Activated gamma-delta T cell (primary cell): ENCODE measurements around the gene DGKD.
"Not testable (repeated sequence)": the region's sequence is repeated elsewhere in the genome, so short reads cannot be mapped to it uniquely, and the experiment has no call there.

Experiments
- DNase-seq: peaks from one replicate; lab custom pipeline; 2025; lab: John Stamatoyannopoulos, UW

Gene DGKD

DNA sequence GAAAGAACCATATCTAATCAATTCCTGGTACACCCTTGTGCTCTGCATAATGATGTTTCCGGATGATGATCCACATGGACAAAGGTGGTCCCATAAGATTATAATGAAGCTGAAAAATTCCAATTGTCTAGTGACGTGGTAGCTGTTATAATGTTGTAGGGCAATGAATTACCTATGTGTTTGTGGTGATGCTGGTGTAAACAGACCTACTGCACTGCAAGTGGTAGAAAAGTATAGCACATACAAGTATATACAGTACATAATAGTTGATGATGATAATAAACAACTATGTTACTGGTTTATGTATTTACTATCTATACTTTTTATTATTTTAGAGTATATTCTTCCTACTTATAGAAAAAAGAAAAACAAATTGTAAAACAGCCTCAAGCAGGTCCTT is 8.4 kb downstream of the DGKD start:
- DNase-seq: no peak

DNA sequence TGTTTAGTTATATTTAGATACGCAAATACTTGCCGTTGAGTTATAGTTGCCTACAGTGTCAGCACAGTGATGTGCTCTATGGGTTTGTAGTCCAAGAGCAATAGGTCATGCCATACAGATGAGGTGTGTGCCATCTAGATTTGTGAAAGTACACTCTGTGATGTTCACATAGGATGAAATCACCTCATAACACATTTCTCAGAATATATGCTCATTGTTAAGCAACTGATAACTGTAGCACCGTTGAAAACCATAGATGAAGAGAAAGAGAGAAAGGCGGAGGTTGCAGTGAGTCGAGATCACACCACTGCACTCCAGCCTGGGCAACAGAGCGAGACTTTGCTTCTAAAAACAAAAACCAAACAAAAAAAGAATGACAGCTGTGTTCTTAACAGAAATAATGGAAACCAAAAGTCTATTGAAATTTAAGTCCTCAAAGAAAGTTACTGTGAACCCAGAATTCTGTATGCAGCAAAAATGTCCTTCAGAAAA is 9.5 kb downstream of the DGKD start:
- DNase-seq: no peak

DNA sequence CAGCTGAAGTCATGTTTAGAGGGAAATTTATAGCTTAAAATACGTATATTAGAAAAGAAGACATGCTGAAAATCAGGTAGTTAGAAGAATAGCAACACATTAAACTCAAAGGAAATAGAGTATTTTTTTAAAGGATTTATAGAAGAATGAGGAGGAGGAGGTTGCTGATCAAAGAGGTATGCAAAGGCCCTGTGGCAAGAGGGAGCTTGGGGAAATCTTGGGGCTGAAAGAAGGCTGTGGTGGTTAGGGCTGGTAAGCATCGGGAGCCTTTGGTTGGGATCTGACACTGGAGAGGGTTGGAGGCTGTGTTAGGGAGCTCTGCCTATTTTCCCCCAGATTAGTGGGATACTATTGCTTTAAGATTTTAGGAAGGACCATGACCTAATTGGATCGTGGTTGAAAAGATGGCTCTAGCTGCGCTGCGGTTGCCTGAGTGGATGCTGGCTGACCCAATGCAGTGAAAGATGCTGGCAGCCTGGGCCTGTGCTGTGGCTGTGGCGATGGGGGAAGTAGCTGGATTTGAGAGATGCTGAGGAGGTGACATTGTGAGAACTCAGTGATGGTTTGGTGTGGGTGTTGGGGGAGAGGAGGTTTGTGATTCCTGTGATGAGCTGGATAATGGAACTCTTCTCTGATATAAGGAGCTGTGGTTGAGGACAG is 11.7 kb downstream of the DGKD start:
- DNase-seq: no peak

DNA sequence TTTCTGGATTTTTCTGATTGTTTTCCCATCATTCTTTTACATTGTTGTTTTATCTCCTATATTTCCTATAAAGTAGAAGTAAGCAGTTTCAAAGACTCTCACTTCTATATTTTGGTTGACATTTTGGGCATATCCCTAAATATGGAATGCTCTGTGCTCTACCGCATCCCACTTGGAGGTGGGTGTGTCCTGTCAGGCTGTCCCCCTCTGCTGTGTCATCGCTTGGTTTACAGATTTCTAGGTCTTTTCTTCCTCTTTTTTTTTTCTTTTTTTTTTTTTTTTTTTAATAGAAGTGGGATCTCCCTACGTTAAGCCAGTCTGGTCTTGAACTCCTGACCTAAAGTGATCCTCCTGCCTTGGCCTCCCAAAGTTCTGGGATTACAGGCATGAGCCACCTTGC is 13.3 kb downstream of the DGKD start:
- DNase-seq: no peak

DNA sequence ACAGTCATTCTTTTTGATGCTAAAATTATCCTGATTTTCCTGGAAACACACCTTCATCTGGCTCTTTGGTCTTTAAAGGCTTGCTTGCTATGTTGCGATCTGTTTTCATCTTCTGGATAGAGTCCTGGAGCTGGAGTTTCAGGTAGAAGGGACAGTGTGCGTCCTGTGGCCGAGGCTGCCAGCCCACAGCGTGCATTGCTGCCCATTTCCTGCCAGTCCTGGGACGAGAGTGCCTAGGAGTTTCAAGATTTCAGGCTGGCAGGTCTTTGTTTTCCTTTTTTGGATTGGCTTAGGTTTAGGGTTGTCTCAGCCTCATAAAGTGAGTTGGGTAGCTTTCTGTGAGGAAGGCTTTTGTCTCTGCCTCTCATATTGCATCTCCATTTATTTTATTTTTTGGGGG is 14.5 kb downstream of the DGKD start:
- DNase-seq: no peak

DNA sequence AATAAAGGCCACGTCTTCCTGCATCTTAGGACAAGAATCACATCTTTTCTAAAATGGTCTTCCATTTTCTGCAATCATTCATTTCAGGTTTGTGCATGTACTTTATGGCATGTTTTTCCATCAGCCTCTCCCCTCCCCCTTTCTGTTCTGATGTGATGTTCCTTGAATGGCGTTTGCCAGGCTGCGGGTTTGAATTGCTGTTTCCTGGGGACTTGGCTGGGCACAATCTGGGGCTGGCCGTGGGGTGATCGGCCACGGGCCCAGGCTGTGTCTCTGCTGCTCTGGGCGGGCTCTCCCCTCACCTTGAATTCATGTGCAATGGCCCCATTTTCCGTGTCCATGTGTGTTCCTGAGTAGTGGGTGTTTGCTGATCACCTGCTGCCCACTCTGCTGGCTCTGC is 15.2 kb downstream of the DGKD start:
- DNase-seq: no peak

DNA sequence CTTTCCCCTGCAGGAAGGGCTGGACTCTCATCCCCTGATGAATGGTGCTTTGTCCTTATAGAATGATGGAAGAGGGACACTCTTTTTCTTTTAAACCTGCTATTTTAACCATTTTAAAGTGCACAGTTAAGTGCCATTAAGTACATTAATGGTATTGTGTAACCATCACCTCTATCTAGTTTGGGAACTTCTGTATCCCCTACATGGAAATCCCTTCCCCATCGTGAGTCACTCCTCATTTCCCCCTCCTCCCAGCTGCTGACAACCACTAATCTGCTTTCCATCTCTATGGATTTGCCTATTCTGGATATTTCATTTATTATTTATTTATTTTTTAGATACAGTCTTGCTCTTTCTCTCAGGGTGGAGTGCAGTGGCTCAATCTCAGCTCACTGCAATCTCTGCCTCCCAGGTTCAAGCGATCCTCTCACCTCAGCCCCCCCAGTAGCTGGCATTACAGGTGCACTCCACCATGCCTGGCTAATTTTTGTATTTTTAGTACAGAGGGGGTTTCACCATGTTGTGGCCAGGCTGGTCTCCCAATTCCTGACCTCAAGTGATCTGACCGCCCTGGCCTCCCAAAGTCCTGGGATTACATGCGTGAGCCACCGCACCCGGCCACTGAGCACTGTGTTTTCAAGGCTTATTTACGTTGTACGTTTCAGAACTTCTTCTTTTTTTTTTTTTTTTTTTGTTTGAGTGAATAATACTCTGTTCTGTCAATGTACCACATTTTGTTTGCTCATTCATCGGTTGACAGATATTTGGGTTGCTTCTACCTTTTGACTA is 15.8 kb downstream of the DGKD start:
- DNase-seq: no peak

DNA sequence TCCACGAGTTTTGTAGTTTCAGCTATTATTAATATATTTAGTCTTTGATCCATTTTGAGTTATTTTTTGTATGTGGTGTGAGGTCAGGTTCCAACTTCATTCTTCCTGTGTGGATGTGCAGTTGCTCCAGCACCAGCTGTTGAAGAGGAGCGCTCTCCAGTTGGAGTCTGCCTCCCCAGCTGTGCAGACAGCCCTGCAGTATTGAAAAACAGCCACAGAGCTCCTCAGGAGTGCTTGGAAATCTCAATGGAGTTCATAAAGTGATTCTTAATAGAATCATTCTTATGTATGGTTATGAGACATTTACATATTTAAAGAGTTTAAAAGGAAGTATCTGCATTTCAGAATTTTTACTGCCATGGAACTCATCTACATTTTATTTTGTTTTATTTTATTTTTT is 17.3 kb downstream of the DGKD start:
- no peak for DNase-seq

DNA sequence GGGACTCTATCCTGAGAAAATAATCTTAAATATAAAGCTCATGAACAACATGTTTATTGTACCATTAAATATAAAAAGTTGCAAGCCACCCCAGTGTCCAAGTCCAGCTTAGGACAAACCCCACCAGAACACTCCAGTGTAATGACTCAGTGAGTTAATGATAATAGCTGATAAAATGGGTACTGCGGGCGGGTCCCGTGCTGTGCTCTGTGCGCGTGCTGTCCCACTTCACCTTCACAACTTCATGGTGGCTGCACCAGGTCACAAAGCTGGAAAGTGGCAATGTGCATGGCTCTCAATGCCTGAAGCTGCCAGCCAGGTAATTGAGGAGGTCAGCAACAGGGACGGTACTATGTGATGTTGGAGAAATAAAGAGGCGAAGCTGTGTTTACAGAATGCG is 18.6 kb downstream of the DGKD start:
- no peak for DNase-seq

DNA sequence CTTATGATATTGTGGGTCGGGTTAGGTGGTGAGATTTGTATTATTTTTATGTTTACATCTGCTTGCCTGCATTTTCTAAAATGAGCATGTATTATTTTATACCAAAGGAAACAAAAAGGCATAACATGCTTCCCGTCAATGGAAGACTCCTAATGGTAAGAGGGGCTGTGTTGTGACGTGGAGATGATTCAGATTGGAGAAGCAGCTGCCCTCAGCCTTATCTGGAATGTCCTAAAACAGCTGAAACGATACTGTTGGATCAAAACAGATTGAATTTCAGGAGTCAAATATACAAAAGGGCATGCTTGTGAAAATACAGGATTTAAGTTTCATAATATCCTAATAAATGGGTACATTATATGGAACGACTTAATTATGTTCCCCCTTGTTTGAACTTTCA is 19.0 kb downstream of the DGKD start:
- DNase-seq: no peak

DNA sequence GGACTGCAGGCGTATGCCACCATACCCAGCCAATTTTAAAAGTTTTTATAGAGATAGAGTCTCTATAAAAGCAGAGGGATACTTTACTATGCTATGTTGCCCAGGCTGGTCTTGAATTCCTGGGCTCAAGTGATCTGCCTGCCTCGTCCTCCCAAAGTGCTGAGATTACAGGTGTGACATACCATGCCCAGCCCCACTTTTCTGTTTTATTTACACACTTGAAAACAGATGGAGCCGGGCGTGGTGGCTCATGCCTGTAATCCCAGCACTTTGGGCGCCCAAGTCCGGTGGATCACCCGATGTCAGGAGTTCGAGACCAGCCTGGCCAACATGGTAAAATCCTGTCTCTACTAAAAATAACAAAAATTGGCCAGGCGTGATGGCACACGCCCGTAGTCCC is 20.5 kb downstream of the DGKD start:
- not testable (repeated sequence) for DNase-seq

DNA sequence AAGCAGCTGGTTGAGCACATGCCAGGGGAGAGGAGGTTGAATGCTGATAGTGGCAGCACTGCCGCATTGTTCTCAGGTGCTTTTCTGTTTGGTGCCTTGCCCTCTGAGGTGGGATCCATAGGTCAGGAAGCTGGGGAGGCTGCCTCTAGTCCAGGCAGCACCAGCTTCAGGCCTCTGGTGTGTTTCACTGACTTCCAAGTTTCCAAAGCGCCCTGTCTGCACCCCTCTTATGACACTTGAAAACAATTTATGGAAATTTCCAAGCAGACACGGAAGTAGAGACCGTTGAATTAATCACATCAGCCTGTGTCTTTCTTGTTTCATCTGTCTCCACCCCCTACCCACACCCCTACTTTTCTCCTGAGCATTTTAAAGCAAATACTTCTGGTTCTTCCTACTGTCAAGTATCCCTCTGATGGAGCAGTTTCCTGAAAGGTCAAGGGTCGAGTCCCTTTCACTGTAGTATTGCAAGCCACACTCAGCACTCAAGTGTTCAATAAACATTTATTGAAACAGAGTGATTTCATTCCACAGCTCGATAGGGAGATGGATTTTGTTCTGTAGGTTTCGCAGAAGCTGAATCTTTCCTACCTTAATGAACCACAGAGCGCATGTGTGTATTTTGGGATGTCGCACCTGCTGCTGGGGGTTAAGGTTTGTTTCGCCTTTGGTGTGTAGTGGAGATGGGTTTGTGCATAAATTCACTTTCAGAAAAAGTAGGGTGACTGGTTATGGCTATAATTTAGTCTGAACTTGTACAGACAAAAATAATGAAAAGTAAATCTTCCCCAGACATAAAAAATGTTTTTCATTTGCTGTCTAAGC is 21.4 kb downstream of the DGKD start:
- DNase-seq: no peak

DNA sequence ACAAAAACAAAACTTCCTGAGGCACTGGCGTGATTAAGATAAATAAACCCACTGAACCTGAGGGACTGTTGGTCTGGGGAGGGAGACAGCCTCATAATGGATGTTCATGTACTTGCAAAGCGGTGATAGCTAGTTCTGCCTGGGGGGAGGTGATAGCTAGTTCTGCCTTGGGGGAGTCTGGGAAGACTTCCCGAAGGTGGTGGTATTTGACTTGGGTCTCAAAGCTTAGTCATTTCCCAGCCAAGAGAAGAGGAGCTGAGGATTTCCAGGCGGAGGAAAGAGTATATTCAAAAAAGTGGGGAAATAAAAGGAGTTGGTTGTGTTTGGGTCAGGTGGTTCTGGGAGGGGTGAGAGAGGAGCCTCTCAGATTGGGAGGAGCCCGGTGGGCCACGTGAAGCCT is 24.7 kb downstream of the DGKD start:
- no peak for DNase-seq

DNA sequence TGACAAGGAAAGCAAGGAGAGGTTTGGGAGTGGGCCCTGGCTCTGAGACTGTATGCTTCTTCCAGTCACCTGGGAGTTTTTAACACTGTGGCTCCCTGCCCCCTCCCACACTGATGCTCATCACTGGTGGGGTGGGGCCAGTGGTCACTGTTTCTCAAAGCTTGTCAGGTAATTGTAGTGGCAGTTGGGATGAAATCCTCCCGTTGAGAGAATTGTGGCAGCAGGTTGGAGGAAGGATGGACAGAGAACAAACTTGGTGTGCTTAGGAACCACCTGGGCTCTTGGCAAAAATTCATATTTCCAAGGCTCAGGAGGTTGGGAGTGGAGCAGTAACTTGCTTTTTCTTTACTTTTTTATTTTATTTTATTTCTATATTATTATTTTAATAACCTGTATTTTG is 25.1 kb downstream of the DGKD start:
- DNase-seq: no peak

DNA sequence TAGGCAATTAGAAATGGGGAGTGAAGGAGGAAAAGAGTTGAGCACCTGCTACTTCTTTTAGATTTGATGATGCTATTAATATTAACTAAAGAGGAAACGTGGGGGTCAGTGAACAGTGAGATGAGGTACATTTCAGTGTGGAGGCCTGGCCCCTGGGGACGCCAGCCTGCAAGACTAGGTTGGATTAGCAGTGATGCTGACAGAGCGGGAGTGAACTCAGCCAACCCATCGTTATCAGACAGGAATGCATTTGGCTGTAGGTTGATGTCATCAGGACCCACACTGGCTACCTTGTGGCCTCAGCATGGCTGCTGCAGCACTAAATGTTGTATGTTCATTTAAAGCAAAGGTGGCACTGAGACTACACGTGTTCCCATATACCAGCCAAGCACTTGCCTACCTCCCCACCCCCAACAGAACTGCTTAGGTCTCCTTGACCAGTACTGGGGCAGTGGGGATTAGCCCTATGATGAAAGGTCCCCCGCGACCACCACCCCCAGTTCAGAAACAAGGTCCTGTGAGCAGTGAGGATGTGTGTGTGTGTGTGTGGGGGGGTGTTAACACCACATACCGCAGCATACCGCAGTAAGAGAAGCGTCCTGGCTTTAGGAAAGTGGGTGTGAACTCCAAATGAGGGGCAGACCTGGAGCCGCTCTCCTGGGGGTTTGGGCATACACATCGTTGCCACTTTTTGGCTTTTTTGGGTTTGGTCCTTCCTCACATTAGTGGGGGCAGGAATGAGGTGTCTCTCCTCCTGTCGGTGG is 26.0 kb downstream of the DGKD start:
- no peak for DNase-seq

DNA sequence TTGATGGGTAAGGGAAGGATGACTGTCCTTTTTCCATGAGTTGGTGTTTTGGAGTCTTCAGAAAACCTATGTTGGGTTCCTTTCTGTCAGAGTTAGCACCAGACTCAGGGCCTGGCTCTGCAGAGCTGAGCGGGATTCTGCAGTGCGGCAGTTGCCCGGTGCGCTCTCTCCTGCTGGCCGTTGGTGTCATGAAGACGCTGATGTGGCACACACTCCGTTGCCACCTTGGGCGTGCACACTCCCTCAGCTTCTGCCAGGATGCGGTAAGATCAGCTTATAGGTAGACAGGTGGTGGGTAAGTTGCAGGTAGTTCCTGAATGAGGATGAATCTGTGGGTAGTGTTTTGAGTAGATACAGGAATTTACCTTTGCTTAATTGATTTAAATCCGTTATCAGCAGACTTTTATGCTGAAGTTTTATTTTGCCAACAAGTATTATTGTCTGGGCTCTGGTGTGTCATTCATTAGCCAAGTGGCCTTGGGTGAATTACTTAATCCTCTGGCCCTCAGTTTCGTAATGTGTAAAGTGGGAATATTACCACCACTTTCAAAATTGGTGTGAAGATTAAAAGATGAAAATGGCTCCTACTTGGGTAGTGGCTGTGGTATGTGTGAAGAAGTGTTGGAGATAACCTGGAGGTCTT is 26.8 kb downstream of the DGKD start:
- DNase-seq: no peak

DNA sequence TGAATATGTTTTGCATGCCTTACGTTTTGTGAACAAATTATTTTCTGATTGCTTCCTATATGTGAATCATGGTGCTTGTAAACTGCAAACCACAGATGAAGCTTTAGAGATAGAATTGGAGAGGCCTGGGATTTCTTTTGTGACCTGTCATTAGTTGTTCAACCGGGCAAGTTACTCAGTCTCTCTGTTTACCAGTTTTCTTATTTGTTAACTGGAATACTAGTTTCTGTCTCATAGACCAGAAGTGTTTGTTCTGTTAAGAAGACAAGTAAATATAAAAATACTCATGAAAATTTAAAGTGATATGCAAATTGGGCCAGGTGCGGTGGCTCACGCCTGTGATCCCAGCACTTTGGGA is 27.3 kb downstream of the DGKD start:
- no peak for DNase-seq

DNA sequence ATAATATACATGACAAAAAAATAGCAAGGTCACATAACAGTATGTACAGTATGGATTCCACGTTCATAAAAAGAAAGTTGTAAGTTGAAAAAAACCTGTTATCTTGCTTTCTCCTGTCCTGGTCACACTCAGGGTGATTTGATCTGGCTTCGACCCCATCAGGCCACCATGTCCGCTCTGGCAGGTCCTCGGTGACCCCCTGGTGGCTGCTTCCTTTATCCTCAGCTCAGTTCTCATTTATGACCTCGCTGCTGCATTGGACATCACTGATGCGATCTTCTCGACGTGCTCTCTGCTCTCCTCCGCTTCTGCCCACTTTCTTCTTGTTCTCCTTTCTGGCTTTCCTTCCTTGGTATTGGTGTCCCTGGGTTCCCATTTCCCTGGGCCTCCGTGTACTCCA is 29.7 kb downstream of the DGKD start:
- DNase-seq: no peak

DNA sequence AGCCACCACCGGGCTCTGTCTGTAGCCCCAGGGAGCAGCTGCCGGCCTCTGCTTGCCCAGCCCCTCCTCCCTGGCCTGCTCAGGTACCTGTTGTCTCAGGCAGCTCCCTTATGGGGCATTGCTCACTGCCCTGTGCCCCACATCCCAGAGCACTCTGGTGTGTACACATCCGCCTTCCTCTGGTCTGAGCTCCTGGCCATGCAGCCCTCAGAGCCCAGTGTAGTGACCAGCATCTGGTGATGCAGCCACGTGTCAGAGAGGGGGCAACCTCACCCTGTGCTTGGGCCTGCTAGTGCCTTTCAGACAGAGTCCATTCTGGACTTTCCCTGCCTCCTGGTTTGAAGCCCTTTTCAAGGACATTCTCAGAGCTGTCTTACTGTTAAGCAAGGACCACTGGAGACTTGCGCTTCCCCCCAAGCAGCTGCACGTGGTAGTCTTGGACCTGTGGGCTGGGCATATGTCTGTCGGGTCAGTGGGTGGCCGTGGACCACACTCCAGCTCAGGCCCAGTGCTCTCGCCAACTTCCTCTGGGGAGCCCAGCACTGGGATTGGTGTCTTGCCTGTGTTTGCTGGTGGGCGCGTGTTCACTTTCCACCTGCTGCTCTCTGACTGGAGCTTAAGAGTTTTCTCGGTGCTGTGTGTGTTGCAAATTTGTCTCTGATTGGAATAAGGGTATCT is 30.7 kb downstream of the DGKD start:
- no peak for DNase-seq

DNA sequence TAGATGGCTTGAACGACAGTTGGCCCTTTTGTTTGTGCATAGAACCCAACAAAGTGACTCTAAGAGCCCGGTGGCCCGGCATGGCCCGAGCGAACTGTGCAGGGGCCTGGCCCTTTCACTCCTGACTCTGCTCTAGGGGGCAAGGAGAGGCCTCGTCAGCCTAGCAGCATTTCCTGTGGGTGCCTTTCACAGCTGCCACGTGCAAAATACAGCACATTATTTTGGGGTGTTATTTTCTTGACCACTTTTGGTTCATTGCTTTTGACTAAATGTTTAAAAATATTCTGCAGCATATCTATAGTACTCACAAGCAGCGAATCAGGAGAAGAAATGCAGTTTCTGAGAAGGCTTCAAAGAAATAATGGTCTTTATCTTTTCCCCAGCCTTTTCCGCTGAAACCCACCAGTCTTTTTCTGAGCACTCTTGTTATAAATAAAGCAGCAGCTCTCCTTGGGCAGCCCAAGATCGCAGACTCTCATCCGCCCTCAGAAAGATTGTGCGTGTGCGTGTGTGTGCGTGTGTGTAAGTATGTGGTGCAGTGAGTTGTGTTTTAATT is 31.3 kb downstream of the DGKD start:
- DNase-seq: no peak
